ENCODE data around the gene AGBL2.
"Not testable (repeated sequence)": the region's sequence is repeated elsewhere in the genome, so short reads cannot be mapped to it uniquely, and the experiment has no call there.

Gene AGBL2

GRCh38 chr11:47667555-47667954 lies 47.6 kb downstream of the AGBL2 start:
- Histone ChIP-seq H3K9ac (ENCODE audit: low read length in 5 of 5) (no peak overlapping the region), H3K36me3 (ENCODE audit: control insufficient read depth in 5 of 5, insufficient read depth in 5 of 5, low read length in 5 of 5) (no peaks in the 10 kb centered on the region), H3K9me3 (ENCODE audit: control insufficient read depth in 5 of 5, low read length in 5 of 5) (no peaks in the 10 kb centered on the region), H3K27ac (ENCODE audit: low read depth, low read length) (no peak overlapping the region), H3K27me3 (ENCODE audit: control insufficient read depth in 5 of 5, insufficient read depth in 4 of 5, low read length in 5 of 5) (no peaks in the 10 kb centered on the region), H3K4me3 (ENCODE audit: low read depth in 1 of 5, low read length in 5 of 5) (no peak overlapping the region), H3K4me1 (ENCODE audit: control insufficient read depth in 5 of 5, insufficient read depth in 5 of 5, low read length in 5 of 5) (no peaks in the 10 kb centered on the region)

GRCh38 chr11:47667135-47667534 lies 48.0 kb downstream of the AGBL2 start:
- Histone ChIP-seq H3K4me1 (ENCODE audit: control insufficient read depth in 5 of 5, insufficient read depth in 5 of 5, low read length in 5 of 5) (no peaks in the 10 kb centered on the region), H3K27me3 (ENCODE audit: control insufficient read depth in 5 of 5, insufficient read depth in 4 of 5, low read length in 5 of 5) (no peaks in the 10 kb centered on the region), H3K9ac (ENCODE audit: low read length in 5 of 5) (no peak overlapping the region), H3K36me3 (ENCODE audit: control insufficient read depth in 5 of 5, insufficient read depth in 5 of 5, low read length in 5 of 5) (no peaks in the 10 kb centered on the region), H3K9me3 (ENCODE audit: control insufficient read depth in 5 of 5, low read length in 5 of 5) (no peaks in the 10 kb centered on the region), H3K27ac (ENCODE audit: low read depth, low read length) (no peak overlapping the region), H3K4me3 (ENCODE audit: low read depth in 1 of 5, low read length in 5 of 5) (no peak overlapping the region)

GRCh38 chr11:47664936-47665335 lies 50.2 kb downstream of the AGBL2 start:
- not testable (repeated sequence) for H3K9ac ChIP-seq (ENCODE audit: low read length in 5 of 5); H3K4me1 ChIP-seq (ENCODE audit: control insufficient read depth in 5 of 5, insufficient read depth in 5 of 5, low read length in 5 of 5); H3K27me3 ChIP-seq (ENCODE audit: control insufficient read depth in 5 of 5, insufficient read depth in 4 of 5, low read length in 5 of 5); H3K27ac ChIP-seq (ENCODE audit: low read depth, low read length); H3K4me3 ChIP-seq (ENCODE audit: low read depth in 1 of 5, low read length in 5 of 5); H3K9me3 ChIP-seq (ENCODE audit: control insufficient read depth in 5 of 5, low read length in 5 of 5); H3K36me3 ChIP-seq (ENCODE audit: control insufficient read depth in 5 of 5, insufficient read depth in 5 of 5, low read length in 5 of 5)

- no peaks in the 10 kb centered on the region for H3K9me3 ChIP-seq (ENCODE audit: control insufficient read depth in 5 of 5, low read length in 5 of 5)
- no peaks in the 10 kb centered on the region for H3K27me3 ChIP-seq (ENCODE audit: control insufficient read depth in 5 of 5, insufficient read depth in 4 of 5, low read length in 5 of 5)
- no peak overlapping the region for H3K27ac ChIP-seq (ENCODE audit: low read depth, low read length)
- H3K36me3 ChIP-seq (ENCODE audit: control insufficient read depth in 5 of 5, insufficient read depth in 5 of 5, low read length in 5 of 5), result no peaks in the 10 kb centered on the region
- no peaks in the 10 kb centered on the region for H3K4me1 ChIP-seq (ENCODE audit: control insufficient read depth in 5 of 5, insufficient read depth in 5 of 5, low read length in 5 of 5)
- no peak overlapping the region for H3K9ac ChIP-seq (ENCODE audit: low read length in 5 of 5)
- H3K4me3 ChIP-seq (ENCODE audit: low read depth in 1 of 5, low read length in 5 of 5), result no peak overlapping the region
Measured at GRCh38 chr11:47661245-47661644, 53.9 kb downstream of the AGBL2 start.

- H3K9me3 ChIP-seq (ENCODE audit: control insufficient read depth in 5 of 5, low read length in 5 of 5), result no peaks in the 10 kb centered on the region
- no peaks in the 10 kb centered on the region for H3K36me3 ChIP-seq (ENCODE audit: control insufficient read depth in 5 of 5, insufficient read depth in 5 of 5, low read length in 5 of 5)
- H3K4me1 ChIP-seq (ENCODE audit: control insufficient read depth in 5 of 5, insufficient read depth in 5 of 5, low read length in 5 of 5), result no peaks in the 10 kb centered on the region
- H3K27ac ChIP-seq (ENCODE audit: low read depth, low read length), result no peak overlapping the region
- no peaks in the 10 kb centered on the region for H3K27me3 ChIP-seq (ENCODE audit: control insufficient read depth in 5 of 5, insufficient read depth in 4 of 5, low read length in 5 of 5)
- no peak overlapping the region for H3K9ac ChIP-seq (ENCODE audit: low read length in 5 of 5)
- no peak overlapping the region for H3K4me3 ChIP-seq (ENCODE audit: low read depth in 1 of 5, low read length in 5 of 5)
Measured at GRCh38 chr11:47659276-47659675, 55.9 kb downstream of the AGBL2 start.

GRCh38 chr11:47656260-47656885 lies 58.8 kb downstream of the AGBL2 start:
- Histone ChIP-seq H3K4me1 (ENCODE audit: control insufficient read depth in 5 of 5, insufficient read depth in 5 of 5, low read length in 5 of 5) (no peaks in the 10 kb centered on the region), H3K4me3 (ENCODE audit: low read depth in 1 of 5, low read length in 5 of 5) (no peak overlapping the region), H3K36me3 (ENCODE audit: control insufficient read depth in 5 of 5, insufficient read depth in 5 of 5, low read length in 5 of 5) (no peaks in the 10 kb centered on the region), H3K9ac (ENCODE audit: low read length in 5 of 5) (no peak overlapping the region), H3K27me3 (ENCODE audit: control insufficient read depth in 5 of 5, insufficient read depth in 4 of 5, low read length in 5 of 5) (no peaks in the 10 kb centered on the region), H3K27ac (ENCODE audit: low read depth, low read length) (no peak overlapping the region), H3K9me3 (ENCODE audit: control insufficient read depth in 5 of 5, low read length in 5 of 5) (peaks cover 0 to 4% (median 2%) of the 10 kb centered on the region in 5 donors)

GRCh38 chr11:47651818-47652469 lies 63.2 kb downstream of the AGBL2 start:
- no peaks in the 10 kb centered on the region for H3K27me3 ChIP-seq (ENCODE audit: control insufficient read depth in 5 of 5, insufficient read depth in 4 of 5, low read length in 5 of 5)
- H3K9ac ChIP-seq (ENCODE audit: low read length in 5 of 5), result no peak overlapping the region
- no peak overlapping the region for H3K27ac ChIP-seq (ENCODE audit: low read depth, low read length)
- H3K4me1 ChIP-seq (ENCODE audit: control insufficient read depth in 5 of 5, insufficient read depth in 5 of 5, low read length in 5 of 5), result peaks cover 0 to 4% (median 0%) of the 10 kb centered on the region in 5 donors
- no peaks in the 10 kb centered on the region for H3K36me3 ChIP-seq (ENCODE audit: control insufficient read depth in 5 of 5, insufficient read depth in 5 of 5, low read length in 5 of 5)
- H3K4me3 ChIP-seq (ENCODE audit: low read depth in 1 of 5, low read length in 5 of 5), result no peak overlapping the region
- H3K9me3 ChIP-seq (ENCODE audit: control insufficient read depth in 5 of 5, low read length in 5 of 5), result peaks cover 0 to 5% (median 2%) of the 10 kb centered on the region in 5 donors

- peaks cover 0 to 4% (median 0%) of the 10 kb centered on the region in 5 donors for H3K4me1 ChIP-seq (ENCODE audit: control insufficient read depth in 5 of 5, insufficient read depth in 5 of 5, low read length in 5 of 5)
- H3K9me3 ChIP-seq (ENCODE audit: control insufficient read depth in 5 of 5, low read length in 5 of 5), result peaks cover 0 to 5% (median 2%) of the 10 kb centered on the region in 5 donors
- no peak overlapping the region for H3K27ac ChIP-seq (ENCODE audit: low read depth, low read length)
- H3K9ac ChIP-seq (ENCODE audit: low read length in 5 of 5), result no peak overlapping the region
- no peaks in the 10 kb centered on the region for H3K27me3 ChIP-seq (ENCODE audit: control insufficient read depth in 5 of 5, insufficient read depth in 4 of 5, low read length in 5 of 5)
- no peak overlapping the region for H3K4me3 ChIP-seq (ENCODE audit: low read depth in 1 of 5, low read length in 5 of 5)
- H3K36me3 ChIP-seq (ENCODE audit: control insufficient read depth in 5 of 5, insufficient read depth in 5 of 5, low read length in 5 of 5), result no peaks in the 10 kb centered on the region
Measured at GRCh38 chr11:47649276-47649675, 65.9 kb downstream of the AGBL2 start.

- no peaks in the 10 kb centered on the region for H3K27me3 ChIP-seq (ENCODE audit: control insufficient read depth in 5 of 5, insufficient read depth in 4 of 5, low read length in 5 of 5)
- H3K27ac ChIP-seq (ENCODE audit: low read depth, low read length), result no peak overlapping the region
- H3K9me3 ChIP-seq (ENCODE audit: control insufficient read depth in 5 of 5, low read length in 5 of 5), result no peaks in the 10 kb centered on the region
- peaks cover 6 to 23% (median 19%) of the 10 kb centered on the region in 5 donors for H3K4me1 ChIP-seq (ENCODE audit: control insufficient read depth in 5 of 5, insufficient read depth in 5 of 5, low read length in 5 of 5)
- no peak overlapping the region for H3K4me3 ChIP-seq (ENCODE audit: low read depth in 1 of 5, low read length in 5 of 5)
- H3K9ac ChIP-seq (ENCODE audit: low read length in 5 of 5), result no peak overlapping the region
- no peaks in the 10 kb centered on the region for H3K36me3 ChIP-seq (ENCODE audit: control insufficient read depth in 5 of 5, insufficient read depth in 5 of 5, low read length in 5 of 5)
Measured at GRCh38 chr11:47646019-47646418, 69.2 kb downstream of the AGBL2 start.

- Histone ChIP-seq H3K9ac (ENCODE audit: low read length in 5 of 5) (no peak overlapping the region), H3K36me3 (ENCODE audit: control insufficient read depth in 5 of 5, insufficient read depth in 5 of 5, low read length in 5 of 5) (no peaks in the 10 kb centered on the region), H3K9me3 (ENCODE audit: control insufficient read depth in 5 of 5, low read length in 5 of 5) (no peaks in the 10 kb centered on the region), H3K27me3 (ENCODE audit: control insufficient read depth in 5 of 5, insufficient read depth in 4 of 5, low read length in 5 of 5) (no peaks in the 10 kb centered on the region), H3K4me1 (ENCODE audit: control insufficient read depth in 5 of 5, insufficient read depth in 5 of 5, low read length in 5 of 5) (peaks cover 6 to 28% (median 24%) of the 10 kb centered on the region in 5 donors), H3K4me3 (ENCODE audit: low read depth in 1 of 5, low read length in 5 of 5) (no peak overlapping the region), H3K27ac (ENCODE audit: low read depth, low read length) (no peak overlapping the region)
Measured at GRCh38 chr11:47645500-47645899, 69.7 kb downstream of the AGBL2 start.
